Measurements from ENCODE around the gene CLMN. TPM values are rescaled to one million over a fixed set of nuclear protein-coding genes. Genes with fewer than 3 reads are reported as not detected.

Gene CLMN
- total and polyA plus RNA-seq, 9 of the 15 experiments (the other 6 are each of a cell fraction or from before 2014, with no cell fraction given): 0.01 to 0.18 (median 0.07) TPM; not detected in 4

DNA sequence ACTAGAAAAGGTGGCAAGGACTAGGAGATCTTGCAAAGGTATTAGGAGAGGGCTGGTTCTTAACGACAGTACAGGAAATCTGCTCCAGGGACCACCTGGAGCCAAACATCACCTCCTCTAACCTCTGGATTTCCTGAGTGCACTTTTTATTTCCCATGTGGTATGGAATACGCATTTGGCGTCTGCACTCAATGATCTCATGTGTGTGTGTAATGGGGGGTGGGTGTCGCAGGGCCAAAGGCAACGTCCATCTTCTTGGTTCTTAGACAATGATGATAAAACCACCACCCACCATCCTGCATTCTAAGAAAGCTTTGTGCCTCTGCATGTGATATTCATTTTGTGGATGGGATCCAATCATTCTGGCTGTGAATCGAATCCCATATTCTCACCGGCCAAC is 68.8 kb downstream of the CLMN start:
- ChIA-PET CTCF (ENCODE audit: low intra/inter-chr PET ratio) (no interaction called here), POLR2A (no interaction called here)
- Histone ChIP-seq H3K9ac (ENCODE audit: insufficient read depth in 1 of 2, low read depth in 2 of 2, low read length in 2 of 2) (no peak overlapping the region), H2AFZ (ENCODE audit: low read depth, low read length) (no peak overlapping the region), H3K4me1 (replicated peaks in 1 of 2; ENCODE audit: control insufficient read depth in 2 of 2, insufficient read depth in 2 of 2, low read length in 2 of 2) (no peaks in the 10 kb centered on the region), H3K4me3 (no peak overlapping the region), H3K9me3 (replicated peaks; ENCODE audit: control insufficient read depth, insufficient read depth, low read depth, low read length) (no peaks in the 10 kb centered on the region), H3K27ac (ENCODE audit: extremely low read depth, low read depth, low read length) (no peak overlapping the region), H3K4me2 (ENCODE audit: insufficient read depth, low read length) (no peak overlapping the region), H3K27me3 (ENCODE audit: control insufficient read depth in 2 of 2, insufficient read depth in 2 of 2, low read length in 2 of 2) (peaks cover 2 to 17% of the 10 kb centered on the region in 2 experiments; a peak in 2 of 5 replicates), H3K36me3 (ENCODE audit: control insufficient read depth, insufficient read depth, low read length) (no peaks in the 10 kb centered on the region), H3K9me1 (ENCODE audit: control insufficient read depth, insufficient read depth, low read length) (no peaks in the 10 kb centered on the region), H3K79me2 (ENCODE audit: control insufficient read depth, insufficient read depth, low read length) (no peaks in the 10 kb centered on the region), H4K20me1 (replicated peaks; ENCODE audit: control insufficient read depth, insufficient read depth, low read length) (no peaks in the 10 kb centered on the region)
- FAIRE-seq: no peak
- intact Hi-C loops (cut with micrococcal nuclease) (no loop called here), in situ Hi-C loops (cut with MboI) (no loop called here)
- TF ChIP-seq RBM15 (IDR thresholded peaks at IDR 0.05; ENCODE audit: insufficient read depth, low read length) (no peak), MEIS2 (IDR thresholded peaks at IDR 0.05; ENCODE audit: partially characterized antibody) (no peak), POLR2A (conservative IDR thresholded peaks at IDR 0.05) (no peak), CTCF (IDR thresholded peaks at IDR 0.05 in 2 of 3, conservative IDR thresholded peaks at IDR 0.05 in 1 of 3; ENCODE audit: insufficient read depth in 2 of 3, low read depth in 1 of 3, low read length in 3 of 3) (no peak), PTBP1 (IDR thresholded peaks at IDR 0.05; ENCODE audit: low read depth, low read length) (no peak), TSC22D4 (tag; IDR thresholded peaks at IDR 0.05) (no peak), ZNF384 (IDR thresholded peaks at IDR 0.05; ENCODE audit: low read depth, low read length) (no peak), ZNF239 (CRISPR knock-in tag; IDR thresholded peaks at IDR 0.05) (no peak), NR2C1 (IDR thresholded peaks at IDR 0.05) (no peak), NR2C1 (tag; IDR thresholded peaks at IDR 0.05) (no peak), FOXK1 (CRISPR knock-in tag; IDR thresholded peaks at IDR 0.05; ENCODE audit: borderline replicate concordance) (no peak), SP1 (CRISPR knock-in tag; IDR thresholded peaks at IDR 0.05) (no peak), NR4A1 (CRISPR knock-in tag; IDR thresholded peaks at IDR 0.05) (no peak), NR4A1 (tag; IDR thresholded peaks at IDR 0.05) (no peak), POLR2H (tag; IDR thresholded peaks at IDR 0.05; ENCODE audit: low read depth) (no peak)
- TF ChIP-seq, protein P1, sequence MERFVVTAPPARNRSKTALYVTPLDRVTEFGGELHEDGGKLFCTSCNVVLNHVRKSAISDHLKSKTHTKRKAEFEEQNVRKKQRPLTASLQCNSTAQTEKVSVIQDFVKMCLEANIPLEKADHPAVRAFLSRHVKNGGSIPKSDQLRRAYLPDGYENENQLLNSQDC (CRISPR knock-in tag; IDR thresholded peaks at IDR 0.05): no peak
- TF ChIP-seq, protein P2, sequence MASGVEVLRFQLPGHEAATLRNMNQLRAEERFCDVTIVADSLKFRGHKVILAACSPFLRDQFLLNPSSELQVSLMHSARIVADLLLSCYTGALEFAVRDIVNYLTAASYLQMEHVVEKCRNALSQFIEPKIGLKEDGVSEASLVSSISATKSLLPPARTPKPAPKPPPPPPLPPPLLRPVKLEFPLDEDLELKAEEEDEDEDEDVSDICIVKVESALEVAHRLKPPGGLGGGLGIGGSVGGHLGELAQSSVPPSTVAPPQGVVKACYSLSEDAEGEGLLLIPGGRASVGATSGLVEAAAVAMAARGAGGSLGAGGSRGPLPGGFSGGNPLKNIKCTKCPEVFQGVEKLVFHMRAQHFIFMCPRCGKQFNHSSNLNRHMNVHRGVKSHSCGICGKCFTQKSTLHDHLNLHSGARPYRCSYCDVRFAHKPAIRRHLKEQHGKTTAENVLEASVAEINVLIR (CRISPR knock-in tag; IDR thresholded peaks at IDR 0.05): no peak
- no peak for DNase-seq (ENCODE audit: extremely low read depth in 1 of 4, low spot score in 3 of 4)
- ATAC-seq: no peak
- no TSS peak for BruUV-seq (replicated peaks)
- 8% methylated on average over 5 of the region's 7 CpGs for WGBS (ENCODE audit: insufficient coverage, low coverage, missing lambda C conversion rate)

Data from K562 (cell line).